Vagina (tissue), 2 donors: ENCODE measurements around the gene TAS2R3. TPM values are rescaled to one million over a fixed set of nuclear protein-coding genes. Genes with fewer than 3 reads are reported as not detected.

Experiments
- DNase-seq, 2 donors: peaks; one replicate each; pipeline ENCODE4 v3.0.0-alpha.2; 2017; ENCODE audit errors: extremely low spot score in 2 of 2
- H3K27ac ChIP-seq: fragments of 200-600 bp; sonication (generic); one replicate; pipeline ENCODE4 v1.5.1; 2019
- H3K27me3 ChIP-seq: fragments of 200-600 bp; sonication (generic); one replicate; pipeline ENCODE4 v1.5.1; 2019
- H3K36me3 ChIP-seq, 2 donors: fragments of 200-600 bp; sonication (generic); one replicate each; pipeline ENCODE4 v1.5.1; 2017 to 2019
- H3K4me1 ChIP-seq: fragments of 200-600 bp; sonication (generic); one replicate; pipeline ENCODE4 v1.5.1; 2019
- H3K4me3 ChIP-seq, 2 donors: fragments of 200-600 bp; sonication (generic); 1 replicate in 1 of 2; 2 replicates in 1 of 2; pipeline ENCODE4 v1.5.1; 2016 to 2019
- H3K9me3 ChIP-seq: fragments of 200-600 bp; sonication (generic); one replicate; pipeline ENCODE4 v1.5.1; 2019
- POLR2A ChIP-seq, 2 donors: fragments of 450-650 bp; IDR thresholded peaks; one replicate each; pipeline ENCODE4 v1.6.1; 2017; ENCODE audit warnings: antibody characterized with exemption in 2 of 2, mild to moderate bottlenecking in 2 of 2, moderate library complexity in 2 of 2
- POLR2AphosphoS5 ChIP-seq, 2 donors: sonication (generic); formaldehyde crosslinking; IDR thresholded peaks; one replicate each; pipeline ENCODE4 v1.9.0; 2017; ENCODE audit warnings: antibody characterized with exemption in 2 of 2, mild to moderate bottlenecking in 2 of 2, low read depth in 1 of 2; ENCODE audit not compliant: insufficient read depth in 1 of 2
- intact Hi-C: fragments of 100-400 bp; cut with DNase I; formaldehyde crosslinking; loops from one replicate; pipeline ENCODE4 v1.15.1; 2023
- total RNA-seq: library from RNA; depleted of rRNA; stranded (reverse); fragments of >200 nt; gene quantifications from one replicate; pipeline ENCODE4 v1.2.3, GENCODE V29; 2016
- TF ChIP-seq, protein P1 (sequence below), 3 experiments: fragments of 450-650 bp in 2 of 3; fragments of 200-600 bp in 1 of 3; sonication (generic) in 1 of 3; IDR thresholded peaks; one replicate each; pipeline ENCODE4 v1.5.1; 2017 to 2019; ENCODE audit warnings: antibody characterized with exemption in 3 of 3, mild to moderate bottlenecking in 2 of 3, moderate library complexity in 2 of 3

TAS2R3 gene
- total RNA-seq, 1 donor from 2014 or later = 1.5 TPM

DNA sequence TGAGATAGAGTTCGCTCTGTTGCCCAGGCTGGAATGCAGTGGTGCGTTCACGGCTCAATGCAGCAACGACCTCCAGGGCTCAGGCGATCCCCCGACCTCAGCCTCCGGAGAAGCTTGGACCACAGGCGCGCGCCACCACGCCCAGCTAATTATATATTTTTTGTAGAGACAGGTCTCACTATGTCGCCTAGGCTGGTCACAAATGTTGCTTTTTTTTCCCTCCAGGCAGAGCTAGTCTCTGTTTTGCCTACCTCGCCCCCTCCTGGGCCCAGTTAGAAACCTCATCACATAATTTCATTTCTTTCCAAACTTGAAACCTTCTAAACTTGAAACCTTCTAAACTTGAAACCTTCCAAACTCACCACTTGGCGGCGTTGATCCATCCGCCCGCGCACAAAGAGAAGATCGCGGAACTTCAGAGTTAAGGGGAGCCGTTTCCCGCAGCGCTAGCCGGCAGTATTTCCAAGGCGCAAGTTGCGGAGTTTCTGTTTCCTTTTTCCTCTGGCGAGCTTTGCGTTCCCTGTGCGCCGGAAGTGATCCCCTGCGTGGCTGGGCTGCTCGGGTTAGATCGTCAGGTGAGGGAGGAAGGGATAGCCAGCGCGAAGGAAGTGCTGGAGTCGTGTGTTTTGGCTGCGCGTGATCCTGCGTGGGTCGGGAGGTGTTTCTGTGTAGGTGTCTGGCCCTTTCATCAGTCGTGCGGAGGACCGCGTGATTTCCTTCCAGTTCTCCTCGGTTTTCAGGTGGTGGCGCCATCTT lies 25.9 kb upstream of the TAS2R3 start, which contains the start of gene SSBP1:
Gene SSBP1, plus strand, starts transcription at position 523 of the 756 bp plus-strand sequence. CDS start 809 bp downstream, outside the sequence.
- peak; percentile 87 to 99 for TF ChIP-seq POLR2AphosphoS5 (IDR thresholded peaks at IDR 0.05; ENCODE audit: insufficient read depth in 1 of 2, low read depth in 1 of 2)
- peak in 1 of 2 donors; percentile 24 for TF ChIP-seq POLR2A (IDR thresholded peaks at IDR 0.05)
- TF ChIP-seq, protein P1, sequence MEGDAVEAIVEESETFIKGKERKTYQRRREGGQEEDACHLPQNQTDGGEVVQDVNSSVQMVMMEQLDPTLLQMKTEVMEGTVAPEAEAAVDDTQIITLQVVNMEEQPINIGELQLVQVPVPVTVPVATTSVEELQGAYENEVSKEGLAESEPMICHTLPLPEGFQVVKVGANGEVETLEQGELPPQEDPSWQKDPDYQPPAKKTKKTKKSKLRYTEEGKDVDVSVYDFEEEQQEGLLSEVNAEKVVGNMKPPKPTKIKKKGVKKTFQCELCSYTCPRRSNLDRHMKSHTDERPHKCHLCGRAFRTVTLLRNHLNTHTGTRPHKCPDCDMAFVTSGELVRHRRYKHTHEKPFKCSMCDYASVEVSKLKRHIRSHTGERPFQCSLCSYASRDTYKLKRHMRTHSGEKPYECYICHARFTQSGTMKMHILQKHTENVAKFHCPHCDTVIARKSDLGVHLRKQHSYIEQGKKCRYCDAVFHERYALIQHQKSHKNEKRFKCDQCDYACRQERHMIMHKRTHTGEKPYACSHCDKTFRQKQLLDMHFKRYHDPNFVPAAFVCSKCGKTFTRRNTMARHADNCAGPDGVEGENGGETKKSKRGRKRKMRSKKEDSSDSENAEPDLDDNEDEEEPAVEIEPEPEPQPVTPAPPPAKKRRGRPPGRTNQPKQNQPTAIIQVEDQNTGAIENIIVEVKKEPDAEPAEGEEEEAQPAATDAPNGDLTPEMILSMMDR (IDR thresholded peaks at IDR 0.05) = peak; percentile 48 to 93 (median 53)
- peak within 1 kb of the TSS; percentile 66 to 70 for H3K4me3 ChIP-seq
- no peaks in the 10 kb centered on the region for H3K9me3 ChIP-seq
- H3K36me3 ChIP-seq = peaks cover 0 to 24% of the 10 kb centered on the region in 2 donors
- peak; percentile 95 to 97 for DNase-seq
- H3K4me1 ChIP-seq = peaks cover 34% of the 10 kb centered on the region
- H3K27ac ChIP-seq = peak within 1 kb of the TSS; percentile 74
- no peaks in the 10 kb centered on the region for H3K27me3 ChIP-seq
- intact Hi-C loops = loop anchor here (10.0 kb wide), 1 partner anchor 83 kb away; no protein-coding TSS in a partner anchor

DNA sequence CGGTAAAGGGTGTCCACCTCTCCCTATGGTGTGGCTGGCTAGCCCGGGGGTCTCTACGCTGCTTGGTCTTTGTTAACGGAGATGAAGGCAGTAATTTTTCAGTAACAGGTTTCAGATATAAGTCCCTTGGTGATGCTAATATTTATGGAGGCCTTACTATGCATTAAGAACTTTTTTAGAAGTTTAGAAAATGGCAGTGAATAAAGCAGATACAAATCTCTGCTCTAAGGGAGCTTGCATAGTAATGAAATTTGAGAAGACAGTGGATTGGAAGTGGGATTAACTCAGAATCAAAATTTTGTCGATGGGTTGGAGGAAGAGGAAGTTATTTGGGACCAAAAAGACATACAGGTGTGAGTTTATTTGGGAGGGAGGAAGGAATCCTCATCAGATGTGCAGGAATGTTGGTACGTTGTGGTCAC lies 25.3 kb upstream of the TAS2R3 start:
- Histone ChIP-seq H3K36me3 (peaks cover 0 to 29% of the 10 kb centered on the region in 2 donors), H3K4me1 (peaks cover 34% of the 10 kb centered on the region), H3K4me3 (peak overlapping the region; percentile 66 to 70), H3K9me3 (no peaks in the 10 kb centered on the region), H3K27ac (peak overlapping the region; percentile 74), H3K27me3 (no peaks in the 10 kb centered on the region)
- no peak for DNase-seq
- intact Hi-C loops = loop anchor here (10.0 kb wide), 1 partner anchor 84 kb away; no protein-coding TSS in a partner anchor
- TF ChIP-seq POLR2A (IDR thresholded peaks at IDR 0.05) (no peak), POLR2AphosphoS5 (IDR thresholded peaks at IDR 0.05; ENCODE audit: insufficient read depth in 1 of 2, low read depth in 1 of 2) (no peak)
- TF ChIP-seq, protein P1 (IDR thresholded peaks at IDR 0.05) = no peak

DNA sequence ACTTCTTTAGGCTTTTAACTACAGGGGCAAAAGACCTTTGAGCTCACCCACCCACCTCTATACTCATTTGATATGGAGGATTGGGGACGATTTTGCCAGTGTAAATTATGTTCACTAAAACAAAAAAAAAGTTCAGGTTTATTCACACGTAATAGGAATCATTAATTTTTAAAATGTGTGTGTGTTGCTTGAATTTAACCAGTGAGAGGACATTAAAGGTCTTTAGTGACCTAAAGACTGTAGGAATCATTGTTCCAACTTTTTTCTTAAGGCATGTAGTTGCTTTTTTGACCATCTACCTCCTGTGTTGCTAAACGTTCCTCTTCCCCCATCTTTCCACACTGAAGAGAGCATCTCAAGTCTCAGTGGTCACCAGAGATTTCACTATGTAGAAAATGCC lies 24.6 kb upstream of the TAS2R3 start:
- TF ChIP-seq, protein P1 (IDR thresholded peaks at IDR 0.05) = no peak
- TF ChIP-seq POLR2A (IDR thresholded peaks at IDR 0.05) = no peak
- no peak for TF ChIP-seq POLR2AphosphoS5 (IDR thresholded peaks at IDR 0.05; ENCODE audit: insufficient read depth in 1 of 2, low read depth in 1 of 2)
- H3K4me3 ChIP-seq = peak overlapping the region; percentile 66 to 70
- H3K27me3 ChIP-seq = no peaks in the 10 kb centered on the region
- peaks cover 0 to 36% of the 10 kb centered on the region in 2 donors for H3K36me3 ChIP-seq
- H3K4me1 ChIP-seq = peaks cover 34% of the 10 kb centered on the region
- no peak overlapping the region for H3K27ac ChIP-seq
- no peak for DNase-seq
- intact Hi-C loops = loop anchor here (10.0 kb wide), 1 partner anchor 84 kb away; no protein-coding TSS in a partner anchor
- H3K9me3 ChIP-seq = no peaks in the 10 kb centered on the region

DNA sequence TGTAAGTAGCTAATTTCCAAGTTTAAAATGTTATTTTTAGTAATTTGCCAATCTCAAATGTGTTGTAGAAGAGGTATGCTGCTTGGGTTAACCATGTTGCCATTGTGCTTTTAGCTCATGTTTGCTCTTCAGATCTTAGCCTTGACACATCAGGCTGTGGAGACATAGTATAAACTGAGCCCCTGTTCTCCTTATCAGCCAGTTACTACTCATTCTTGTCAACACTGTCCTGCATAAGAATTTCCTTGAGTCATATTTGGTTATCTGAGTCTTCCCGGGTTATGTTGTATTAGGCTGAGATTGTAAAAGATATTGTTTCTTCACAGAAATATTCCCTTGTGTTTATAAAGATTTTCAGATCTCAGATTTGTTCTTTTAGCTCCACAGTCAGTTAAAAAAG lies 21.7 kb upstream of the TAS2R3 start:
- DNase-seq = no peak
- intact Hi-C loops = no loop called here
- Histone ChIP-seq H3K27me3 (no peaks in the 10 kb centered on the region), H3K36me3 (peaks cover 0 to 61% of the 10 kb centered on the region in 2 donors), H3K27ac (no peak overlapping the region), H3K4me3 (no peak overlapping the region), H3K9me3 (no peaks in the 10 kb centered on the region), H3K4me1 (peaks cover 30% of the 10 kb centered on the region)
- TF ChIP-seq POLR2AphosphoS5 (IDR thresholded peaks at IDR 0.05; ENCODE audit: insufficient read depth in 1 of 2, low read depth in 1 of 2) (no peak), POLR2A (IDR thresholded peaks at IDR 0.05) (no peak)
- TF ChIP-seq, protein P1 (IDR thresholded peaks at IDR 0.05) = no peak

DNA sequence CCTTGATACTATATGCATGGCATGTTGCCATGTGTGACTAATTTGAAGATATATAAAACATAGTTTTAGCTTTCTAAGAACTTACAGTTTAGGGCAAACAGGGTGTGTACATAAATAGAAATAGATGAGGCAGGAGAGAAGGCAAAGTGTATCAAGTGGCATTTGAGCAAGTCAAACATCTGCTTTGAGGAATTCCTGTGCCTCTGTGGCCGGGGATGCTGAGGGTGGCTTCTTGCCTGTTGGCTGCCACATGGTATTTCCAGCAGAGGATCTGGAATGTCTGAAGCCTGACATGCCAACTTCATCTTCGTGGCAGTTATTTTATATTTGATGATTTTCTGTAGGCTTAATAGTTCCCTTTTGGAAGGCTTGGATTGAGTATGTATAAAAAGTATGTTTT lies 19.8 kb upstream of the TAS2R3 start:
- Histone ChIP-seq H3K9me3 (no peaks in the 10 kb centered on the region), H3K4me1 (peaks cover 22% of the 10 kb centered on the region), H3K27me3 (no peaks in the 10 kb centered on the region), H3K27ac (no peak overlapping the region), H3K36me3 (peaks cover 0 to 78% of the 10 kb centered on the region in 2 donors), H3K4me3 (no peak overlapping the region)
- intact Hi-C loops = no loop called here
- no peak for DNase-seq
- no peak for TF ChIP-seq POLR2A (IDR thresholded peaks at IDR 0.05)
- TF ChIP-seq, protein P1 (IDR thresholded peaks at IDR 0.05) = no peak
- no peak for TF ChIP-seq POLR2AphosphoS5 (IDR thresholded peaks at IDR 0.05; ENCODE audit: insufficient read depth in 1 of 2, low read depth in 1 of 2)
